GM19099 (cell line): ENCODE results near the gene DLGAP3.

Source experiments
- POLR2A ChIP-seq: IDR thresholded peaks from 3 replicates; pipeline ENCODE4 v1.6.1; 2011; ENCODE audit warnings: low read depth; ENCODE audit not compliant: insufficient read length; ENCODE audit errors: extremely low read depth

Gene DLGAP3

DNA sequence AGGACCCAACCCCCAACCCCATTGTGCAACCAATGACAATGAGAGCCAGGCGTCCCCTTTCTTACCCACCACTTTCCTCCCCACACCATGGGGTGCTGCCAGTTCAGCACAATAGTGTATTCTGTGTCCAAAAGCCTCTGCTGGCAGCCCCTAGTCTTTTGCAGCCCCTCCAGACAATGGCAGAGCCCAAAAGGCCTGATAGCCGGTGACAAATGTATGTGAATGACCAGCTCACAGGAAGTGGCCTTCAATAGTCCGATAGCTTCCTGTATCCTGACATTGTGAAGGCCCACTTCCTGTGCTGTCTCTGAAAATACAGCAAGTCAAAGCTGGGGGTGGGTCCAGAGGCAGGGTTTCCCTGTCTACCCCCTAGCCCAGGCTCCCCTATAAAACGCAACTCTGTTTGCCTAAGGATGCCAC, 86.5 kb downstream of the DLGAP3 start:
- no peak for TF ChIP-seq POLR2A

DNA sequence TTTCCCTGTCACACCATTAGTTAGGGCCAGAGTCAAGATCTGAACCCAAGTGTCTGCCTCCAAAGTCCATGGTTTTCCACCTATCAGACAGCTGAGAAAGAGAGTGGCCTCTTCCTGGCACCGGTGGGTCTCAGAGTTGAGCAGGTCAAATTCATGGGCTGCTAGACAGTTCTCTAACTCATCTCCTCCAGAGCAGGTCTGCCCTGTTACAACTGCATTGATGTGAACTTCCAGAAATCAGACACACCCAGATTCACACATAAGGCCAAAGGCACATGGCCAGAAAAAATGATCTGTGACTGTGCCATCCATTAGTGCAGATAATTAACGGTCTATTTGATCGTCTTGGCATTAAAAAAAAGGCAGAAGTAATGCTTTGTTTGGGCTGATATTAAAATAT, 87.4 kb downstream of the DLGAP3 start:
- no peak for TF ChIP-seq POLR2A

DNA sequence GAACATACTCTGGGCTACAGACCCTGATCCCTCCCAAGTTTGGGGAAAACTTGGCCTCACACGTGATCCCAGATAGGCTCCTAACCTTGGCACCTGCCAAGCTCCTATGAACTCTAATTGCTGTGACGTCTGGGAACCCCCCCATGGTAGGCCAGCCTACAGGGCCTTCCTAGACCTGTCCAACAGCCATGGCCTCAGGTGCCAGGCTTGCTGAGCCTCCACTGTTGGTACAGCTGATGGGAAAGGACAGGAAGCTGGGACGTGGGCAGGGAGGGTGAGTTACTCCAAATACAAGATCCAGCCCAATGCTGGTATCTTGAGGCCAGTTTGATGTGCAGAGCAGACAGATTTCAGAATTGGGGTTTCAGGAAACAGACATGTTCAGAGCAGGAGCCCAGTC, 89.0 kb downstream of the DLGAP3 start:
- TF ChIP-seq POLR2A: no peak

DNA sequence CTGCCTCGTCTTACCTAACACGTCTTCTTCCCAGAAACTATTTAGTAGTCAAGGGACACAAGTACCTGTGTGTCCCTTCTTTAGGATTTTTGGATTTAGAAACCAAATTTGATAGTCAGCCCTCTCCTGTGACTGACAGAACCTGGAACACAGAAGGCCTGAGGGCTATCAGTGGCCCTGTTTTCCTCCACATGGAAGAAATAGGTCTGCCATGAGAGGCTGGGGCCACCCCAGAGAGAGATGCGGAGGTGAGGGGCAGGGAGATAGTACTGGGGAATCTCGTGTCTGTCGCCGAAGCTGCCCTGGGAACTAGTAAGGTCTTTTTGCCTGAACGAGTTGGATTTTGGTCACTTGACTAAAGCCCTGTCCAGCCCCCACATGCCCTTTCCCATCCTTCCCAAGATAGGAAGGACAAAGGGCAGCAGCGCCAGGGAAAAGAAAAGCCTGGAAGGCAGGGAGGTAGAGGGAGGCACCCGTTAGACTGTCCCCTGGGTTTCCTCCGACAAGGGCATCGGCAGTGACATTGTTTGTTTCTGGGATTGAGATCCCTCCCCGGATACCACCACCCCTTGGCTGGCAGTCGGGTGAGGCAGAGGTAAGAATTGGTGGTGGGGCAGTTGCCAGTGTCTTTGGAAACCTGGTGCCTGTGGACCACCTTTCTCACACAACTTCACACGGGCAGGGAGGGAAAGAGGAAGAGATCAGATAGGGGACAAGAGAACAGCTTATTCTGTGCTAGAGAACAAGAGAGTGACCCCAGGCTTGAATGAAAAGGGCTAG, 89.7 kb downstream of the DLGAP3 start:
- no peak for TF ChIP-seq POLR2A

DNA sequence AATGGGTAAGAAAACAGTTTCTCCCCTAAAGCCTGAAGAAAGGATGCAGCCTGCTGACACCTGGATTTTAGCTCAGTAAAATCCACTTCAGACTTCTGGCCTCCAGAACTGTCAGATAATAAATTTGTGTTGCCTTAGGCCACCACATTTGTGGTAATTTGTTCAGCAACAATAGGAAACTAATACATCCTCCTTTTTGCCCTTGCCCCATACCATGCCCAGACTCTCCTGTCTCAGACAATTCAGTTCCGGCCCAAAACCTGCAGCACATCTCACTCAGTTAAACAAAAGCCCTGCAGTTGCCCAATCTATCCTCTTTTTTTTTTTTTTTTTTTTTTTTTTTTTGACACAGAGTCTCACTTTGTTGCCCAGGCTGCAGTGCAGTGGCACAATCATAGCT, 95.7 kb downstream of the DLGAP3 start:
- TF ChIP-seq POLR2A: no peak

DNA sequence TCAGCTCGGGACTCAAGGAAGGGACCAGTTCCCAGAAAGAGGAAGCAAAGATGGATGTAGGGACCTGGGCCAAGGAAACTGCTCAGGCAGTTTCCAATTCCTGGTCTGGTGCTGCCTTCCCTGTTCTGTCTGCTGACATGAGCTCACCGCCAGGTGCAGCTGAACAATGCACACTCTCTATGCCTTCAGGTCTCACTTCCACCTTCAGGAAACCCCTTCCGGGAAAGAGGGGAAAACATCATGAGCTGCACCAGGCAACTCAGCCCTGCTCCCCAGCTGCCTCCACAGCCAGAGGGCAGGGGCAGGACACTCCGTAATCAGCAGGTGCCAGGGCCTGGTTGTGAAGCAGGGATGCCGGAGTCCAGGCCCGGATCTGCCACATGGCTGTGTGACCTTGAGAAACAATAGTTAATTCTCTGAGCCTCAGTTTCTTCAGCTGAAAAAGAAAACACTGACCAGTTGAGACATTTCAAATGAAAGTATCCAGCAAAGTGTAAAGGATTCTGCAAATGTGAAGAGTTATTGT, 97.7 kb downstream of the DLGAP3 start:
- TF ChIP-seq POLR2A: no peak

DNA sequence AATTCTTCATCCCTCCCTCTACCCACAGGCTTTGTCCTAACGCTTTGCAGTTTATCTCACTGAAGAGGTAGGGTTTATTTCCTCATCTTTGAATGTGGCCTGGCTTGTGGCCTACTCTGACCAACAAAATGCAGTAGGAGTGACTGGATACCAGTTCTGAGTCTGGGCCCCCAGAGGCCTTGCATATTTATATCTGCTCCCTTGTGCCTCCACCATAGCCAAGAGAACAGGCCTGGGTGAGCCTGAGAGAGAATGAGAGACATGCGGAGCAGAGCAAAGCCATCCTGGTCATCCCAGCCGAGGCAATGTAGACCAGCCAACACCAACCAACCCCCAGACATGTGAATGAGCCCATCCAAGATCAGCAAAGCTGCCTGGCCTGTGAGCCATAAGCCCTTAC, 100.2 kb downstream of the DLGAP3 start:
- TF ChIP-seq POLR2A: no peak

DNA sequence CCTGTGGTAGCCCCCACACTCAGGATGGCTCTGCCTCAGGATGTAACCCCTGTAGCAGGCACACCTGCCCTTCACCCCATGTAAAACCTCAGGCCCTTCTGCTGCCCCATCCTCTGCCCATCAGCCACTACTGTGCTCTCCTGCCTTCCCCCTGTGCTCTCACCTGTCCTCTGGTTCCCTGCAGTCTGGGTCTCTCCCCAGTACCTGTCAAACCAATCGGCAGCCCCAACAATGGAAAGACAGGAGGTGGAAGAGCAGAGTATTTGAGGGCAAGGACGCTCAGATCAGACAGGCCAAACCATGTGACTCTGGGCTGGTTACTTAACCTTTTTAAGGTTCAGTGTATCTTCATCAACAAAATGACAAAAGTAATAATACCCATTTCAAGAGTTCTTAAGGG, 100.8 kb downstream of the DLGAP3 start:
- no peak for TF ChIP-seq POLR2A

DNA sequence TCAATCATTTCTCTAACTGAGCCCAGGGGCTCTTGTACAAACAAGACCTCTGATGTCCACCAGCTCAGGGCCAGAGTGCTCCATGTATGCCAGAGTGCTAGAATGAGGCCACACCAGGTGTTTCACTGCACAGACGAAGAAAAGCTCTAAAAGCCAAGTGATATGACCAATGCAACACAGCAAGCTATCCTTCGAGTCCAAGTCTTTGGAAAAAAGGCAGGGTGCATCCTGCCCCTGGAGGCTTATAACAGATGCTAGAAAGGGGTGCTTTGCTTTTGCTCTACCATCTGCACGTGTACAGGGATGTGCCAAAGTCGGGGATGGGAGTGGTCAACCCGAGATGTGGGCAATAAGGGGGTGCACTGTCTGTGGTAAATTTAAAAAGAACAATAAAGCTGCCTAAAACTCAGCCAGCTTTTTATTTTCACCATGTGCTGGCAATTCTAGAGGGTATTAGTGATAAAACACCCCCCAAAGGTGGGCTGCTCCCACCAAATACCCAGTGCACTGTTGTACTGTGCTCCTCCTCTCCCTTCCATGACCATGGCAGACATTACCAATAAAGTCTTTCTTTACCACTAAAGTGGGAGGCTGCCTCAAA, 102.0 kb downstream of the DLGAP3 start:
- no peak for TF ChIP-seq POLR2A

DNA sequence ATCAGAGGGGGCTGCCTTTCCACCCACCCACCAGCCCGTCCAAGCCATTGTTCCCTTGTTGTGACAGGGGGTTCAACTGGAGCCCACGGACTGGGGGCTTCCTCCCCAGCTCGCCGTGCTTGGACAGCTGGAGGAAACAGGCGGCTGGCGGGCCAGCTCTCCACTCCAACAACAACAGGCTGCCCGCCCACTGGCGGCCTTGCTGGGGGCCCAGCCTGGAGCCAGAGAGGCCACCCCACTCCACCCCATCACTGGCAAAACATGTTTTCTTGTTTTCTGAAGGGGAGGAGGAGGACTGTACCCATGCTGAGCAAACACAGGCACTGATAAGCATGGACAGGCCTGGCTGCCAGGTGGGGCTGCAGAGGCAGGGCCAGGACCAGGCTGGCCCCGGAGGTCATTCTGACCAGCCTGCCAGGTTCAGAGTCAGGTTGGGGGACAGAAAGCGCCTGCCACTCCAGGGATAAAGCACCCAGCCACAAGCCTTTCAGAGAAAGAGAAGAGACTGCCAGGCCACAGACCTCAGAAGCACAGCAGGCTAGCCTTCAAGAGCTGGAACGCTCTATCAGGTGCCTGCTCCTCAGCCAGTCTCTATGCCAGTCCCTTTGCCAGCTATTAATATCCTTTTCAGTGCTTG, 103.9 kb downstream of the DLGAP3 start:
- no peak for TF ChIP-seq POLR2A

DNA sequence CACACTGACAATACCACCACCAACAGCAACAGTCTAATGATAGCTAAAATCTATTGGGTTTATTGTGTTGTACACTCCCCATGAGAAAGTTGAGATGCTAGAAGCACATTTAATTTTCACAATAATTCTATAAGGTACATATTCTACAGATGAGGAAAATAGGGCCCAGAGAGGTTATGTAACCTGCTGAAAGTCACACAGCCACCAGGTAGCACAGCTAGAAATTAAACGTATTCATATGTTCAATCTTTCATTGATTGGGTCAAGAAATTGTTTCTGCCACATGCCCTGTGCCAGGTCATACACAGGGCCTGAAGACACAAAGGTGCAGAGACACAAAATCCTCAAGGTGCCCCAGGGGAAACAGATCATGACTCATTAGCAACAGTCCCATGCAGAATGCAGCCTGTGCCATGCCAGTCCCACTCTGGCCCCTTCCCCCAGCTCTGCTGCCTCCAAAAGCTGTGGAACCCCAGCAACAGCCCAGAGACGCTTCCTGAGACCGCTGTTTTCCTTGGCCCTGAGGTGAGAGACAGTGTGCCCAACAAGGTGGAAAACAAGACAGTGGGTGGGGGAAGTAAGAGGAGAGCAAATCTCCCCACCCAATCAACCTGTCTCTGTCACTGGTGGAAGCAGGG, 104.5 kb downstream of the DLGAP3 start:
- no peak for TF ChIP-seq POLR2A

DNA sequence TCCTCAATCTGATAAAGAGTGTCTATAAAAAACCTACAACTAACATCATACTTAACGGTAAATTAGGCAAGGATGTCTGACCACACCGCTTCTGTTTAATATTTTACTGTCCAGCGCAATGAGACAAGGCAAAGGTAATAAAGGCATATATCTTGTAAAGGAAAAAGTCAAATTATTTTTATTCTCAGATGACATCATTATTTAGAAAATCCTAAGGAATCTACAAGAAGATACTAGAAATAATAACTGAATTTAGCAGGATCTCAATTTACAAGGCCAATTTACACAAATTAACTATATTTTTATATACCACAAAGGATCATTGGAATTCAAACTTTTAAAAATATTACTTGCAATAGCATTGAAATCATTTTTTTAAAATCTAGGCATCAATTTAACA, 107.2 kb downstream of the DLGAP3 start:
- TF ChIP-seq POLR2A: no peak

DNA sequence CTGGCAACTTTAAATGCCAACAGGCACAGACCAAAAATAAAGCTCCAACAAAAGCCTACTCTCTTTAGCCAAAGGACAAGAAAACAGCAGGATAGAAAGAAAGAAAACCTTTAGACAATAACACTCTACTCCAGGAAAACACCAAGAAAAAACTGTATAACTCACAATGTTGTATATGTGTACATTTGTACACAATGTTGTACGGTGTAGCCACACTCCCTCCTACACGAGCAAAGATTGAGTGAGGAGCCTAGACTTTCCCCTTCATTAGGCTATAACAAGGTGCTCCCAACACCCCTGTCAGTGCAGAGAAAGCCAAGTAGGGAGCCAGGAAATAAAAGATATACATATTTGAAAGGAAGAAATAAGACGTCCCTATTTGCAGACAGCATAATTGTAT, 112.7 kb downstream of the DLGAP3 start:
- TF ChIP-seq POLR2A: no peak

DNA sequence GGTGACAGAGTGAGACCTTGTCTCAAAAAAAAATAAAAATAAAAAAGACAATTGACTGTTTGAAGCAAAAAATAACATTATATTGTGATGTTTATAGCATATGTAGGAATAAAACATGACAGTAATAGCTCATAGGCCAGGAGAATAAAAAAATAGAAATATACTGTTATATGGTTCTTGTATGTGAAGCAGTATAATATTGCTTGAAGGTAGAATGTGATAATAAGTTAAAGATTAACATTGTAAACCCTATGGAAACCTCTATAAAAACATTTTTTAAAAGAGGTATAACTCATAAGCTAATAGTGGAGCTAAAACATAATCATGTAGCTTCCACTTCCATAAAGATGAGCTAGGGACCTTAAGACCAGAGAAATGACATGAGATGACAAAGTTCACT, 113.1 kb downstream of the DLGAP3 start:
- TF ChIP-seq POLR2A: no peak
